ENCODE results near the gene TBC1D9.

The TBC1D9 gene

DNA sequence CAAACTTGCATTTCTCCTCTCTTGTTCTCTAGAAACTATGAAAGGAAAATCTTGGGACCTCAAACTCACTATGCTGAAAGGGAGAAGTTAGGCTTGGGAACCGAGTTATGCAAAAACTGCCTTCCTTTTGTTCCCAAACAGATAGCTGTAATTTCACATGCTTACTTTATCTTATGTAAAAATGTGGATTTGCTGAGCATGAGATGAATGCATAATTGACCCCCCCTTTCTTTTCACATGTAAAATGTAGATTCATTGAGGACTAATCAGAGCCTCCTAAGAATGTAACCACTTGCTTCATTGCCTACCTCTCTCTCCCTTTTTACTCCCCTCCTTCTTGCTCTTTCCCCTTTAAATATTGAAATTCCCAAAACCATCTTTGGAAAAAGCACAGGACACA is 18.0 kb downstream of the TBC1D9 start:
- Histone ChIP-seq H3K4me3 (ENCODE audit: low read length) (no peak overlapping the region), H3K27ac (ENCODE audit: low read depth, low read length) (peak overlapping the region; percentile 79; the same call in 1 of the 2 replicates), H3K9me3 (ENCODE audit: insufficient read depth, low read depth, low read length) (no peaks in the 10 kb centered on the region), H3K36me3 (ENCODE audit: insufficient read depth, low read length) (no peaks in the 10 kb centered on the region), H3K27me3 (ENCODE audit: insufficient read depth, low read length) (no peaks in the 10 kb centered on the region), H3K9ac (ENCODE audit: low read depth, low read length) (no peak overlapping the region), H3K4me1 (ENCODE audit: insufficient read depth, low read length) (peaks cover 37% of the 10 kb centered on the region)
- no CpG with 5 or more reads among the region's 1 CpG for WGBS

DNA sequence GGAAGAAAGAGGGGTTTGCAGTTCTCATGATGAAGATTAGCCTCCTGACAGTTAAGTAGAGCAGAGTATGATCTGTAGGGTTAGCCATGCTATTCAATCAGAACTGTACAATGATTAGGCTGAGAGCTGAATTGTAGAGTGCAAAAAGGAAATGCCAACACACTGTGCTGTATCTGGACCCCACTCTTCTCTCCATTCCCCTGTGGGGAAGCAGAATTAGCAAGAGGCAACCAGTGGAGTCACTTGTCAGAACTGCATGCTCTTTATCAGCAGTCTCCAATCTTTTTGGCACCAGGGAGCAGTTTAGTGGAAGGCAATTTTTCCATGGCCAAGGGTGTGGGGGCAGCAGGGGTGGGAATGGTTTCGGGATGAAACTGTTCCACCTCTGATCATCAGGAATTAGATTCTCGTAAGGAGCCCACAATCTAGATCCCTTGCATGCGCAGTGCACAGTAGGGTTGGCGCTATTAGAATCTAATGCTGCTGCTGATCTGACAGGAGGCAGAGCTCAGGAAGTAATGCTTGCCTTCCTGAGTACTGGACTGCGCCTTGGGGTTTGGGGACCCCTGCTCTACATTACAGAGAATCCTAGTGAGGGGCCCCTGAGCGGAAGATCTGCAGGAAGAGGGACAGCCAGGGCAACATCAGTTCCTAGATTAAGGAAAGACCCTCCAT is 19.4 kb downstream of the TBC1D9 start:
- peaks cover 30% of the 10 kb centered on the region for H3K4me1 ChIP-seq (ENCODE audit: insufficient read depth, low read length)
- H3K36me3 ChIP-seq (ENCODE audit: insufficient read depth, low read length) = no peaks in the 10 kb centered on the region
- no peak overlapping the region for H3K27ac ChIP-seq (ENCODE audit: low read depth, low read length)
- no peak overlapping the region for H3K4me3 ChIP-seq (ENCODE audit: low read length)
- H3K9ac ChIP-seq (ENCODE audit: low read depth, low read length) = no peak overlapping the region
- no peaks in the 10 kb centered on the region for H3K9me3 ChIP-seq (ENCODE audit: insufficient read depth, low read depth, low read length)
- 92% methylated on average over 6 of the region's 6 CpGs for WGBS
- H3K27me3 ChIP-seq (ENCODE audit: insufficient read depth, low read length) = no peaks in the 10 kb centered on the region

DNA sequence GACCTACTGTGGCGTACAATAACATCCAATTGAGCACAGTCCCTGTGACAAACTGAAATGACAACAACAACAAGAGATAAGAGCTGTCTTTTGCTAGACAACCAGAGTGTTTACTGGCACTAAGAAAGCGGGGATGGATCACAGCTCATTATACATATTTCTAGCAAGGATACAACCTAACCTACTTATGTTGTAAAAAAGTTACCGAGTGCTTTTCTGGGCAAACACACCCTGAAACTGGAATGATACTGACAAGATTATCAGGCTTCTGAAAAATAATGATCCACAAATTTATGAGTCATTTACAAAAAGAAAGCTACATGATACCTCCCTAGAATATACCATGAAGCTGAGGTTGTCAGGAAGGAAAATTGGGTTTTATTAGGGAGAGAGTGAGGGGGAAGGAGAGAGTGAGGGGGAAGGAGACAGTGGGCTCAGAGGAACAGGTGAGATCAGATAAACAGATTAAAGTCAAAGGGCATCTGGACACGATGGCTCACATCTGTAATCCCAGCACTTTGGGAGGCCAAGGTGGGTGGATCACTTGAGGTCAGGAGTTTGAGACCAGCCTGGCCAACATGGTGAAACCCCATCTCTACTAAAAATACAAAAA is 20.3 kb downstream of the TBC1D9 start:
- Histone ChIP-seq H3K4me3 (ENCODE audit: low read length) (no peak overlapping the region), H3K9me3 (ENCODE audit: insufficient read depth, low read depth, low read length) (no peaks in the 10 kb centered on the region), H3K9ac (ENCODE audit: low read depth, low read length) (no peak overlapping the region), H3K36me3 (ENCODE audit: insufficient read depth, low read length) (no peaks in the 10 kb centered on the region), H3K27me3 (ENCODE audit: insufficient read depth, low read length) (no peaks in the 10 kb centered on the region), H3K4me1 (ENCODE audit: insufficient read depth, low read length) (peaks cover 30% of the 10 kb centered on the region), H3K27ac (ENCODE audit: low read depth, low read length) (no peak overlapping the region)
- WGBS = 91% methylated on average over 4 of the region's 4 CpGs

DNA sequence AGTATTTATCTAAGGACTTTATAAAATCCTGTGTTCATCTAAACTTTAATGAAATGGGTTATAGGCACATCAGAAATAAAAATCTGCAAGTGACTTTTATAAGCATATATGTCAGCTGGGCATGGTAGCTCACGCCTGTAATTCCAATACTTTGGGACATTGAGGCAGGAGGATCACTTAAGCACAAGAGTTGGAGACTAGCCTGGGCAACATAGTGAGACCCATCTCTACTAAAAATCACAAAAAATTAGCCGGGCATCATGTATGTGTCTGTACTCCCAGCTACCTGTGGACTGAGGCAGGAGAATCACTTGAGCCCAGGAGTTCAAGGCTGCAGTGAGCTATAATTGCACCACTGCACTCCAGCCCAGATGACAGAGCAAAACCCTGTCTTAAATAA is 20.9 kb downstream of the TBC1D9 start:
- Histone ChIP-seq H3K9me3 (ENCODE audit: insufficient read depth, low read depth, low read length) (no peaks in the 10 kb centered on the region), H3K27ac (ENCODE audit: low read depth, low read length) (peak overlapping the region; percentile 36; the same call in 1 of the 2 replicates), H3K9ac (ENCODE audit: low read depth, low read length) (no peak overlapping the region), H3K27me3 (ENCODE audit: insufficient read depth, low read length) (no peaks in the 10 kb centered on the region), H3K4me3 (ENCODE audit: low read length) (no peak overlapping the region), H3K36me3 (ENCODE audit: insufficient read depth, low read length) (no peaks in the 10 kb centered on the region), H3K4me1 (ENCODE audit: insufficient read depth, low read length) (peaks cover 26% of the 10 kb centered on the region)
- WGBS = 91% methylated on average over 2 of the region's 2 CpGs

DNA sequence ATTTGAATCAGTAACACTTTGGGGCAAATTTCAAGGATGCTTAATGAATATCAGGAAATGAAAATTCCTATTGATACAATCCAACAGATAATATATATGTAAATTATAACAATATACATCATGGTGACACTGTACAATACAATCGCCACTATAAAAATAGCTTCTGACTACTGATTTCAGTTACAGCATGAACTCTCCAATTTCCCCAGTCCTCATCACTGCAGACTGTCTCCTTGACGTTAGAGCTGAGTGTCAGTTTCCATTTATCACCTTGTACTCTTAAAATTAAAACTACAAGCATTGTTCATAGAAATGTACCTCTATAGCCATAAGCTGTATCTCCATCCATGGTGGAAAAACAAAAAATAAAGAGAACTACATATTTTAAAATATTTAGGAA is 23.4 kb downstream of the TBC1D9 start:
- Histone ChIP-seq H3K27me3 (ENCODE audit: insufficient read depth, low read length) (no peaks in the 10 kb centered on the region), H3K27ac (ENCODE audit: low read depth, low read length) (no peak overlapping the region), H3K4me1 (ENCODE audit: insufficient read depth, low read length) (peaks cover 13% of the 10 kb centered on the region), H3K36me3 (ENCODE audit: insufficient read depth, low read length) (no peaks in the 10 kb centered on the region), H3K9me3 (ENCODE audit: insufficient read depth, low read depth, low read length) (no peaks in the 10 kb centered on the region), H3K9ac (ENCODE audit: low read depth, low read length) (no peak overlapping the region), H3K4me3 (ENCODE audit: low read length) (no peak overlapping the region)
- 95% methylated on average over 2 of the region's 2 CpGs for WGBS

DNA sequence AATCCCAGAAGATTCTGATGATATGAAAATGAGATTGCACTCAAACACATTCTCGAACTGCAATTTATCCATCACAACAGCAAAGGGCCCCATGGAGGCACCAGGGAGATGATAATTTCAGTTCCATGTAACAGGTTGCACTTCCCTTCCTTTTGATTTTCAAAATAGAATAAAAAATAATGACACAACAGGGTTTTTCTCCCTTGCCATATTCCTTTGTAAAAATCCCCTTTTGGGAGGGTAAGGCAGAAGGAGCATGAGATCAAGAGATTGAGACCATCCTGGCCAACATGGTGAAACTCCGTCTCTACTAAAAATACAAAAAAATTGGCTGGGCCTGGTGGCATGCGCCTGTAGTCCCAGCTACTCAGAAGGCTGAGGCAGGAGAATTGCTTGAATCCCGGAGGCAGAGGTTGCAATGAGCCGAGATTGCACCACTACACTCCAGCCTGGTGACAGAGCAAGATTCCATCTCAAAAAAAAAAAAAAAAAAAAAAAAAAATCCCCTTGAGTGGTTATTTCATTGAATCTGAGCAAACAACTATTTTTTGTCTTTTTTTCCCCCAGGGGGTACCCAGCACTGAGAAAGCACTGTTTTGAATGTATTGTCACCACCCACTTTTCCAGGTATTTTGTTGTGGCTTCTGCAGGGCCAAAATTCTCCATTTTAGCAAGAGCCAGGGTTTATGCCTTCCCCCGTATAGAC is 26.7 kb downstream of the TBC1D9 start:
- Histone ChIP-seq H3K4me3 (ENCODE audit: low read length) (no peak overlapping the region), H3K9me3 (ENCODE audit: insufficient read depth, low read depth, low read length) (no peaks in the 10 kb centered on the region), H3K27ac (ENCODE audit: low read depth, low read length) (no peak overlapping the region), H3K36me3 (ENCODE audit: insufficient read depth, low read length) (no peaks in the 10 kb centered on the region), H3K4me1 (ENCODE audit: insufficient read depth, low read length) (peaks cover 2% of the 10 kb centered on the region; the same call in 1 of the 2 replicates), H3K27me3 (ENCODE audit: insufficient read depth, low read length) (no peaks in the 10 kb centered on the region), H3K9ac (ENCODE audit: low read depth, low read length) (no peak overlapping the region)
- whole genome bisulfite sequencing = 93% methylated on average over 6 of the region's 6 CpGs

DNA sequence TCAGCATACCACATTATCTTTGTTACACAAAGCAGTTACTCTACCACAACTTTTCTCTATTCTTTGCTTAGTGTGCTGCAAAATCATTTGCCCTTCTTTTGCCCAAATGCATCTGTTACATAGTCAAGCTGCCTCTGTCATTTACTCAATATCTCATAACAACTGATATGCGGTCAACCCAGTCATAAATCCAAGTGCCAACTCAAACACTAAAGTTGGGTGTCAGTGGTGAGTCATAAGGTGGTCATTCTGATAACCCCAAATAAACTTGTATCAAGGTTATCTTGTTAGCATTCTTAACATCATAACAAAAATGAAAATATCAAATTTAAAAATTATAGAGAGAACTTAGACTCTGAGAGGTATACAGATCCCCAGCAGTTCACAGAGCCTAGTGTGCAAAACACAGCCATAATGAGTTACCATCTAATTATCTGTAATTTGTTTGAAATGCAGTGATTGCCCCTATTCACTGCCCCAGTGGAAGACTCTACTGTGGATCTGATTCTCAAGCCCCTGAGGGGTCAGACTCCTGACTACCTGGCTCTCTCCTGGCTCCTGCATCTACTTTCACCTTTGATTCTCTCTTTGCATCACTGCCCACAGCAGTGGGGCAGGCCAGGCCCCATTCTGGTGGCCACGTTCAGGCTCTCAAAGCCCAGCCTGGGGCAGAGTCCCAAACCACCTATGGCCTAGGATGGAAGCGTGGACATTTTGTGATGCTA is 29.2 kb downstream of the TBC1D9 start:
- Histone ChIP-seq H3K9me3 (ENCODE audit: insufficient read depth, low read depth, low read length) (no peaks in the 10 kb centered on the region), H3K9ac (ENCODE audit: low read depth, low read length) (no peak overlapping the region), H3K27ac (ENCODE audit: low read depth, low read length) (no peak overlapping the region), H3K27me3 (ENCODE audit: insufficient read depth, low read length) (no peaks in the 10 kb centered on the region), H3K36me3 (ENCODE audit: insufficient read depth, low read length) (no peaks in the 10 kb centered on the region), H3K4me3 (ENCODE audit: low read length) (no peak overlapping the region), H3K4me1 (ENCODE audit: insufficient read depth, low read length) (no peaks in the 10 kb centered on the region)
- 92% methylated on average over 3 of the region's 3 CpGs for WGBS

DNA sequence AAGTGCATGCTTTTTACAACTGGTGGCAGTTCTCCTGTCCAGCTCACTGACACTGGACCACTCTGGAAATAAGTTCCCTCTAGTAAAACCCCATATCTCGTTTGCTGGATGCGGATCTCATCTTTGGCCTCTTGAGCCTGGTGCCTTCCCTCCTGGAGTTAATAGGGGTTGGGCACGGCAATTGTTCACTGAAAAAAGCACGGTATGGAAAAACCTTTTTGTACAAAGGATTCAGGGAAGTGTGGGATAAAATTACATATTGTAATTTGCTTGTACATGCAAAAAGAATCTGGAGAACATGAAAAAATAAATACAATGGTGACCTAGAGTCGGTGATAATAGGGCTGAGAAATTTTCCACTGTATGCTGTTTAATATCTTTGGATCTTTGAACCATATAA is 30.6 kb downstream of the TBC1D9 start:
- Histone ChIP-seq H3K9ac (ENCODE audit: low read depth, low read length) (no peak overlapping the region), H3K4me1 (ENCODE audit: insufficient read depth, low read length) (no peaks in the 10 kb centered on the region), H3K4me3 (ENCODE audit: low read length) (no peak overlapping the region), H3K27me3 (ENCODE audit: insufficient read depth, low read length) (no peaks in the 10 kb centered on the region), H3K27ac (ENCODE audit: low read depth, low read length) (no peak overlapping the region), H3K9me3 (ENCODE audit: insufficient read depth, low read depth, low read length) (no peaks in the 10 kb centered on the region), H3K36me3 (ENCODE audit: insufficient read depth, low read length) (no peaks in the 10 kb centered on the region)
- 90% methylated on average over 4 of the region's 5 CpGs for WGBS

DNA sequence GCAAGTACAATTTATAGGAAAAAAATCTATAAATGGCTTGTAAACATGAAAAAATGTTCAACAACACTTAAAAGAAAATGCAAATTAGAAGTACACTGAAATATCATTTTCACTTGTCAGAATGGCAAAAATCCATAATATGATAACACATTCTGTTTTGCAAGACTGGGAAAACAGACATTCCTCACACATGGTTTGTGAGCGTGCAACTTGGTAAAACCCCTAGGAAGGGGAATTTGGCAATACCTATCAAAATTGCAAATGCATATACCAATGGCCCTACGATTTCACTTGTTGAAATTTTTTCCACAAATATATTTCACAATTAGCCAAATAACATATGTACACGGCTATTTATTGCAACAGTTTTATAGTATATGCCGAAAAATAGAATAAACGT is 31.4 kb downstream of the TBC1D9 start:
- WGBS = 93% methylated on average over 4 of the region's 5 CpGs
- H3K27me3 ChIP-seq (ENCODE audit: insufficient read depth, low read length) = no peaks in the 10 kb centered on the region
- no peak overlapping the region for H3K27ac ChIP-seq (ENCODE audit: low read depth, low read length)
- H3K4me3 ChIP-seq (ENCODE audit: low read length) = no peak overlapping the region
- no peaks in the 10 kb centered on the region for H3K36me3 ChIP-seq (ENCODE audit: insufficient read depth, low read length)
- H3K9ac ChIP-seq (ENCODE audit: low read depth, low read length) = no peak overlapping the region
- no peaks in the 10 kb centered on the region for H3K4me1 ChIP-seq (ENCODE audit: insufficient read depth, low read length)
- H3K9me3 ChIP-seq (ENCODE audit: insufficient read depth, low read depth, low read length) = no peaks in the 10 kb centered on the region

DNA sequence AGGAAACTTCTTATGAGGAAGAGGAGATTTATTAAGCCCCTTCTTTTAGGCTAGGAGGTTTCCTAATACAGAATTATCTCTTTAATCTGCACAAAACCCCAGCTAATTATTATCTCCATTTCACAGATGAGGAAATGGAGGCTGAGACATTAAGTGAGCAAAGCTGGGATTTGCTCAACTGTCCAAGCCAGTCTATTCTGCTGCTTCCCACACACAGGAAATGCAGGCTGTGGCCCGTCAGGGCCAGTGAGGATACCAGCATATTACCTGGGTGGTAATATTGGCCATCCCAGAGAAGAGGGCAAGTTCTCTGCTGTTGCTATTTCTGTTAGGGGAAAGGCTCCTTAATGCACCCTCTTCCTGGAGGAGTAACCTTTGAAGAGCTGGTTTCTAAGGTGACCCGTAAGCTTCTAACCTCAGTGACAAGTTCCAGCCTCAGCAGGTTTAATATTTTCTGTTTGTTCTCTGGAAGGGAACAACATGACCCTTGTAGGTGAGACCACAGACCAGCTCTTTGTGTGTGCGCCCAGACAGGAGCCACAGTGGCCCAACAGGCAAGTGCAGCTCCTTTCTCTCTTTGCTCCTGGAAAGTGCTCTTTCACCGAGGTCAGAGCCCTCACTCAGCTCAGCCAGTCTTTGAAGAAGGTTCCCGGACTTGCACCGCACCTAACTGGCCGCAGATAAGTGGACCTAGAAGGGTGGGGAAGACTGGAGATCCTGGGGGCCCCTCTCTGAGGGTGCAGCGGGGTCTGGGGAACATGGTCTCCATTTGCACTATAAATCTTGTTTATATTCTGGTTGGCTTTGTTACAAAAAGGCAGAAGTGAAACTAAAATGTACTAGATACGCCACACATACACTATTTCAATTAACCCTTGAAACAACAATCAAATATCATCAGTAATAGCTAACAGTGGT is 35.5 kb downstream of the TBC1D9 start:
- Histone ChIP-seq H3K4me1 (ENCODE audit: insufficient read depth, low read length) (peaks cover under 1% of the 10 kb centered on the region; the same call in 1 of the 2 replicates), H3K27me3 (ENCODE audit: insufficient read depth, low read length) (no peaks in the 10 kb centered on the region), H3K4me3 (ENCODE audit: low read length) (no peak overlapping the region), H3K9ac (ENCODE audit: low read depth, low read length) (no peak overlapping the region), H3K9me3 (ENCODE audit: insufficient read depth, low read depth, low read length) (no peaks in the 10 kb centered on the region), H3K36me3 (ENCODE audit: insufficient read depth, low read length) (no peaks in the 10 kb centered on the region), H3K27ac (ENCODE audit: low read depth, low read length) (no peak overlapping the region)
- 93% methylated on average over 9 of the region's 9 CpGs for WGBS
